ENCODE data around the gene FAT1. TPM values are rescaled to one million over a fixed set of nuclear protein-coding genes. Genes with fewer than 3 reads are reported as not detected.

FAT1 gene
- total RNA-seq, 2 experiments from 2014 or later, result under 0.01 to 0.08 TPM

DNA sequence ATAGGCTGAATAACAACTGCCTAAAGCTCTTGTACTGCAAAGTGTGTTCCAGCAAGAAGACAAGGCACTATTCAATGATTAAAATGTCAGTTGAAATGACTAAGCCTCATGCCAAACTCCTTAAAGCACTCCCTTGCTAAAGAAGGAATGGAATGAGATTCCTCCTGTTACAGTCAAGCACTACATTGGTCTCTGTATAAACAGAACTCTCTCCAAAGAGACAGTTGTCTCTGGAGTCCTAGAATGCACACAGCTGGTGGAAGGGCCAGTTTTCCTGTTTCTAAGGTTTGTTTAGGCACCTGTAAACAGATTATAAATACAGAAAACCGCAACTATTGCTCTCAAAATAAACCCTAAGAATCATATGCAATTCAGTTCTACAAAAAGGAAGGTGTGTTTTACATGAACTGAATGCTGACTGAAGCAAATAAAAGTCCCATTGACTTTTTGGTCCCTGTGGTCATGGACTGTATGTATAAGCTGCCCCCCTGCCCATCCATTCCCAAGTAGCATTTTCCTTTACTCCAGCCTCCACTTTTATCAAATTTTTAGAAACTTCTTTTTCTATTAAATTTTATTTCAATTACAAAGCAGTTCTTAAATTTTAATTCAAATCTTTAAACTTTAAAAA lies 47.0 kb downstream of the FAT1 start:
- Histone ChIP-seq H4K20me1 (ENCODE audit: insufficient read depth, low read length) (no peaks in the 10 kb centered on the region), H3K9me3 (ENCODE audit: low read length) (no peaks in the 10 kb centered on the region), H3K79me2 (ENCODE audit: insufficient read depth, low read depth, low read length) (no peaks in the 10 kb centered on the region), H3K4me3 (ENCODE audit: low read depth, low read length, poor library complexity, severe bottlenecking) (no peak overlapping the region), H2AFZ (ENCODE audit: low read length) (no peak overlapping the region), H3K27ac (ENCODE audit: low read depth, low read length, poor library complexity, severe bottlenecking) (no peak overlapping the region), H3K4me2 (ENCODE audit: low read length) (no peak overlapping the region), H3K36me3 (ENCODE audit: insufficient read depth, low read length) (no peaks in the 10 kb centered on the region), H3K9me2 (ENCODE audit: insufficient read depth, low read length) (no peaks in the 10 kb centered on the region), H3K4me1 (ENCODE audit: insufficient read depth, low read length, poor library complexity, severe bottlenecking) (no peaks in the 10 kb centered on the region)
- no TSS peak for BruUV-seq (replicated peaks)
- CTCF ChIA-PET (ENCODE audit: unreplicated experiment), result no interaction called here
- intact Hi-C loops (cut with micrococcal nuclease; ENCODE audit: unreplicated experiment), result no loop called here
- TF ChIP-seq CTCF (conservative IDR thresholded peaks at IDR 0.05; ENCODE audit: low read length), result no peak
- no peak for TF ChIP-seq EZH2phosphoT487 (IDR thresholded peaks at IDR 0.05; ENCODE audit: borderline replicate concordance, low read depth, low read length)
- POLR2A ChIA-PET, result no interaction called here
- no peak for DNase-seq (ENCODE audit: low spot score)

- no peaks in the 10 kb centered on the region for H3K4me1 ChIP-seq (ENCODE audit: insufficient read depth, low read length, poor library complexity, severe bottlenecking)
- H3K79me2 ChIP-seq (ENCODE audit: insufficient read depth, low read depth, low read length), result no peaks in the 10 kb centered on the region
- H3K9me2 ChIP-seq (ENCODE audit: insufficient read depth, low read length), result no peaks in the 10 kb centered on the region
- no peak overlapping the region for H3K4me2 ChIP-seq (ENCODE audit: low read length)
- H2AFZ ChIP-seq (ENCODE audit: low read length), result no peak overlapping the region
- POLR2A ChIA-PET, result no interaction called here
- TF ChIP-seq EZH2phosphoT487 (IDR thresholded peaks at IDR 0.05; ENCODE audit: borderline replicate concordance, low read depth, low read length), result no peak
- 0 out of 2 replicates have a peak, but pooled peaks have one; percentile 20 for TF ChIP-seq CTCF (conservative IDR thresholded peaks at IDR 0.05; ENCODE audit: low read length)
- no TSS peak for BruUV-seq (replicated peaks)
- CTCF ChIA-PET (ENCODE audit: unreplicated experiment), result no interaction called here
- intact Hi-C loops (cut with micrococcal nuclease; ENCODE audit: unreplicated experiment), result no loop called here
- no peaks in the 10 kb centered on the region for H4K20me1 ChIP-seq (ENCODE audit: insufficient read depth, low read length)
- no peak overlapping the region for H3K27ac ChIP-seq (ENCODE audit: low read depth, low read length, poor library complexity, severe bottlenecking)
- H3K4me3 ChIP-seq (ENCODE audit: low read depth, low read length, poor library complexity, severe bottlenecking), result no peak overlapping the region
- no peaks in the 10 kb centered on the region for H3K36me3 ChIP-seq (ENCODE audit: insufficient read depth, low read length)
- DNase-seq (ENCODE audit: low spot score), result no peak
- no peaks in the 10 kb centered on the region for H3K9me3 ChIP-seq (ENCODE audit: low read length)
These were observed 53.9 kb downstream of the FAT1 start for GRCh38 chr4:186669735-186670134.

DNA sequence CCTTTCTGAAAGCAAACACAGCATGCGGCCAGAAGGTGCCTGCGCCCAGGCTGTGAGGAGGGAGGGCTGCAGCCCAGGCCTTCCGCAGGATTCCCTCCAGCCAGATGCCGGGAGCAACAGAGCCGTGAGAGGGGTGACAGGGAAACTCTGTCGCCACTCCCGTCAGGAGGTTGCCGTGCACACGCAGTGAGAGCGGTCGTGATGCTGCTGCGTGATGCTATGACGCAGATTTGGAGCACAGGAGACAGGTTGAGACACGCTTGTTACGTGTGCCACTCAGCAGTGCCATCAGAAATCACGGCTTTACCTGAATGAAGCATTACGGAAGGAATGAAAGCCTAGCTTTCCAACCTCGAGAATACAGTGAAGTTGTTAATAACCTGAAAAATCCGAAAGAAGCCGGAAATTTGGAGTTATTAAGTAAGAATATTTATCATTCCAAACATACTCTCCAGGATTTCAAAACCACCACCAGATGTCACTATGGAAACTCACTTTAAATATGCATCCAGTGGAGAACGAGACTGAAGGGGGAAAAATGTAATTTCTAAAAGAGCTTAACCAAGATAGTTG lies 54.4 kb downstream of the FAT1 start:
- TF ChIP-seq CTCF (conservative IDR thresholded peaks at IDR 0.05; ENCODE audit: low read length), result peak; percentile 72
- no peak for TF ChIP-seq EZH2phosphoT487 (IDR thresholded peaks at IDR 0.05; ENCODE audit: borderline replicate concordance, low read depth, low read length)
- Histone ChIP-seq H3K4me1 (ENCODE audit: insufficient read depth, low read length, poor library complexity, severe bottlenecking) (no peaks in the 10 kb centered on the region), H2AFZ (ENCODE audit: low read length) (no peak overlapping the region), H3K9me3 (ENCODE audit: low read length) (no peaks in the 10 kb centered on the region), H3K79me2 (ENCODE audit: insufficient read depth, low read depth, low read length) (no peaks in the 10 kb centered on the region), H3K36me3 (ENCODE audit: insufficient read depth, low read length) (no peaks in the 10 kb centered on the region), H3K27ac (ENCODE audit: low read depth, low read length, poor library complexity, severe bottlenecking) (no peak overlapping the region), H3K9me2 (ENCODE audit: insufficient read depth, low read length) (no peaks in the 10 kb centered on the region), H3K4me2 (ENCODE audit: low read length) (no peak overlapping the region), H3K4me3 (ENCODE audit: low read depth, low read length, poor library complexity, severe bottlenecking) (no peak overlapping the region), H4K20me1 (ENCODE audit: insufficient read depth, low read length) (no peaks in the 10 kb centered on the region)
- BruUV-seq (replicated peaks), result no TSS peak
- CTCF ChIA-PET (ENCODE audit: unreplicated experiment), result no interaction called here
- intact Hi-C loops (cut with micrococcal nuclease; ENCODE audit: unreplicated experiment), result no loop called here
- peak; percentile 16 for DNase-seq (ENCODE audit: low spot score)
- POLR2A ChIA-PET, result no interaction called here

Data from OCI-LY7 (cell line).